GM21360 (cell line): ENCODE results near the gene RFC2.
"Not testable (repeated sequence)": the region's sequence is repeated elsewhere in the genome, so short reads cannot be mapped to it uniquely, and the experiment has no call there.

Experiments used
- ATAC-seq: cut with Tn5 transposase; IDR thresholded peaks from one replicate; pipeline ENCODE4 v1.9.1; 2021; ENCODE audit warnings: mild to moderate bottlenecking, moderate library complexity; ENCODE audit not compliant: unreplicated experiment

RFC2 gene

GRCh38 chr7:74252893-74253292, 1.3 kb downstream of the RFC2 start:
- ATAC-seq = no peak

DNA sequence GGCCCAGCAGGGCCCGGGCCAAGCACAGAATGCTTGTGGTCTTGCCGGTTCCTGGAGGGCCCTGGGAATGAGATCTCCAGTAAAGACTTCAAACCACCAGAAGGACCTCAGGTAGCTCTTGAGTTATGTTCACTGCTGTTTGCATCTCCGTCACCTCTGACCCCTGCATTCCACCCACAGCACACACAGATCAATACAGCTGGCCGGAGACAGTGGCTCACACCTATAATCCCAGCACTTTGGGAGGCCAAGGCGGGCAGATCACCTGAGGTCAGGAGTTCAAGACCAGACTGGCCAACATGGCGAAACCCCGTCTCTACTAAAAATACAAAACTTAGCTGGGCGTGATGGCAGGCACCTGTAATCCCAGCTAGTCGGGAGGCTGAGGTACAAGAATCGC, 5.1 kb downstream of the RFC2 start:
- not testable (repeated sequence) for ATAC-seq

- no peak for ATAC-seq
Measured at GRCh38 chr7:74248156-74248555, 6.0 kb downstream of the RFC2 start.

DNA sequence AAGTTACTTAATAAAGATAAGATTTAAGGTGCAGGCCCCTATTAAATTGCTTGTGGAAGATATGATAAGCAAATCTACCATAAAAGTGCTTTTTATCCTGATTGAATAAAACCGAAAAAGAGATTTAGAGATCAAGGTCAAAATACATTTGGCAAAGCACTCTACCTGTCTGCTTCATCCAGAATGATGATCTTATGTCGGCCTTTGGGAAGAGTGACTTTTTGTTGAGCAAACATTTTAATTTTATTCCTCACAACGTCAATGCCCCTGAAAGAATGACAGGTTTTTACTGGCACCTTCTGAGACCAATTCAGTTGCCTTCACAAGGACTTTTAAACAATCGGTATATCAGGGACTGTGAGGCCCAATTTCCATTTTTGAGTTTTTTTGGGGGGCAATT, 7.7 kb downstream of the RFC2 start:
- no peak for ATAC-seq

DNA sequence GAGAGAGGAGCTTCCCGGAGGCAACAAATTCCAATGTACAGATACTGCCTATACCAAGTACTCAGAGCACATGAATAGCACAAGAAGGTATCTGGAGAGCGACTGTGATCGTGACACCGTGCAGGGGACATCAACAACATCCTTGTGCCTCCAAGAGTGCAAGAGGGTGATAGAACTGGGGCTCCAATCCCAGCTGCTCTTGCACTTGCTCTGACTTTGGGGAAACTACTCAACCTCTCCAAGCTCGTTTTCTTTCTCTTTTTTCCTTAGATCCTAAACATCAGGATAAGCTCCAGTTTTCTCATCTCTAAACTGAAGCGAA, 12.1 kb downstream of the RFC2 start:
- no peak for ATAC-seq

GRCh38 chr7:74240482-74240881, 13.7 kb downstream of the RFC2 start:
- no peak for ATAC-seq

DNA sequence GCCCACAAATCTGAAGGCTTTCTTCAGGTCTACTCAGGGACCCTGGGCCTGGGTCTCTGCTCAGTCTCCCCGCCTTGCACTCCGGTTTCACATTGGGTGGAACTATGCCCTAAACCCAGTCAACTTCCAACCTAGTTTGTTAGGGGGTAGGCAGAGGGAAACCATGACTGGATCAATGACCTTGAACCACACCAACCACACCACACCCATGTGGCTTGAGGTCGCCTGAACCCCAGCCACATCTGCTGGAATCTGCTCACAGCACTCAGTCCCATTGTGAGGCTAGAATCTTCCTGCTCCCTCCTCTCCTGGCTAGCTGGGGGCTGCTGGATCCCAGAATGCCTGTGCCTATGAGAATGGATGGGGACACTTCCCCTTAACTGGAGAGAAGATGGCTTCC, 17.9 kb downstream of the RFC2 start:
- no peak for ATAC-seq

GRCh38 chr7:74235518-74236268, 18.5 kb downstream of the RFC2 start:
- no peak for ATAC-seq

GRCh38 chr7:74233655-74234285, 20.4 kb downstream of the RFC2 start:
- no peak for ATAC-seq

DNA sequence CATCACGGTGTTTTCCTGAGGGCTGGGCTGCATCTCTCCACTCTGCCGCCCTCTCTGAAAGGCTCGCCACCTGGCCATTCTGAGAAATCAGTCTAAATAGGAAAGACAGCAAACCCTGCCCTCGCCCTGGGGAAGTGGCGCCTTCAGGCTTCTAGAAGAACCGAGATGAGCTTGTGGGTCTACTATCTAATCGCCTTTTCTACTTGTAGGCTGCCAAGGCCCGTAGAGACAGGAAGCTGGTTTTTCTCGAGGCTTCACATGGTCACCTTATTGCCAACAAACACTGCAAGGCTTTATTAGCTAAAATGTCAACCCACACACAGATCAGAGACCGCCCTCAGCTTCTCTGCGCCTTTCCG, 23.0 kb downstream of the RFC2 start:
- ATAC-seq = peak; percentile 58

- ATAC-seq = no peak
Measured at GRCh38 chr7:74230446-74231231, 23.6 kb downstream of the RFC2 start.

- ATAC-seq = no peak
Measured at GRCh38 chr7:74228951-74229900, 25.0 kb downstream of the RFC2 start.

- ATAC-seq = no peak
Measured at GRCh38 chr7:74226633-74227032, 27.6 kb downstream of the RFC2 start.

DNA sequence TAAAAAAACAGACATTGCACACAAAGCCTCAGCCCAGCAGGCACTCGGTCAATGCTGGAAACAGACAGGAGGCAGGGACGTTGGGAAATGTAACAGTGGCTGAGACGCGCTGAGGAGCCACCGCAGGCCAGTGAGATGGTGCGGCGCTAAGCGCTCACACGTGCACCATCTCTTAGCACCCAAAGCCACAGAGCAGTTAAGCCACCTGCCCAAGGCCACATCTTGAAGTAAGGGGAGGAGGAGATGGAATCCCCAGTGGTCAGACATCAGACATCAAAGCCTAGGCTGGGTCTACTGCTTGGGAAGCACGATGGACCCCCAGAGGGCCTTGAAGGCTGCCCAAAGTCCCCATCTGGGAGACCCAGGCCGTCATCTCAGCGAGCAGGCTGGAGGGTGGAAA, 28.8 kb downstream of the RFC2 start:
- no peak for ATAC-seq

DNA sequence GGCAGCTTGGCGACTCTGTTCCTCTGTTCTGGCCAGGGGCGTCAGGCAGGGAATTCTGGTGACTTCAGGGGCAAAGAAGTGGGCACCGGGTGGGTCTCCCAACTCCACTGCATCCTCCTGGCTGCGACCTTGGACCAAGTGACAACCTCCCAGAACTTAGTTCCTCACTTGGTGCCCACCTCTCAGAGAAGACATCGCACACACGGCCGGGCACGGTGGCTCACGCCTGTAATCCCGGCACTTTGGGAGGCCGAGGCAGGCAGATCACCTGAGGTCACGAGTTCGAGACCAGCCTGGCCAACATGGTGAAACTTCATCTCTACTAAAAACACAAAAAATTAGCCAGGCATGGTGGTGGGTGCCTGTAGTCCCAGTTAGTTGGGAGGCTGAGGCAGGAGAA, 29.3 kb downstream of the RFC2 start:
- ATAC-seq = not testable (repeated sequence)

DNA sequence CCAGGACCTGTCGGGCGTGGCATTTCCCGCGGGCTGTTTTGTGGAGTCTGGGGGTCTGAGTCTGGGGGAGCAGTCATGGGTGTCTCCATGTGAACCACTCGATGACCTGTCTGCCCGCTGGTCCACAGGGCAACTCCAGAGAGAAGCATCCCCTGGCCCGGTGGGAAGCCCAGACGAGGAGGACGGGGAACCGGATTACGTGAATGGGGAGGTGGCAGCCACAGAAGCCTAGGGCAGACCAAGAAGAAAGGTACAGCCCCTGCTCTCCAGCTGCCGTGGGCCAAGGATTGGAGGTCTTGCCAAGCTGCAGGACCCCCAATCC, 29.7 kb downstream of the RFC2 start:
- no peak for ATAC-seq

DNA sequence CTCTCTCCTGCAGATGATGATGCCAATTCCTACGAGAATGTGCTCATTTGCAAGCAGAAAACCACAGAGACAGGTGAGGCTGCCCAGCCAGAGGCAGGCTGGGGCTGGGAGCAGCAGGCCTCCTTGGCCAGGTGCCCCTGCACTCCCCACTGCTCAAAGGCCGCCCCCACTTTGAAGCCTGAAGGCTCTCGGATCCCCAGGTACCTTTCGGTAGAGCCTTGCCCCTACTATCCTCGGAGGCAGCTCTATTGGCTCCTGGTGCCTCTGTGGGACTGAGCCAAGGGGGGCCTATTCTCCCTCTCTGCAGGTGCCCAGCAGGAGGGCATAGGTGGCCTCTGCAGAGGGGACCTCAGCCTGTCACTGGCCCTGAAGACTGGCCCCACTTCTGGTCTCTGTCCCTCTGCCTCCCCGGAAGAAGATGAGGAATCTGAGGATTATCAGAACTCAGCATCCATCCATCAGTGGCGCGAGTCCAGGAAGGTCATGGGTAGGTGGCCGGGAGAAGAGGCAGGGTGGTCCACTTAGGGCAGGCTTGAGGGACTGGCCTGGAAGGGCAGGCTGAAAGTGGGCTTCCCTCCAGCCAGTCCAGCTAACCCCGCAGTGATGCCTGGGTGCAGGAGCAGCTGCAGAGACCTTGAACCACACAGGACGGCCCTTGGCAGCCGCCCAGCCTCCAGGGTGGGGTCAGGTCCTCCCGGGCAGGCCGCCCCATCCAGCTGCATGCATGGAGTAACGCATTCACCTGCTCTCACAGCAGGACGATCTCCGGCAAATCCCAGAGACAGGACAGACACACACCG, 30.3 kb downstream of the RFC2 start:
- ATAC-seq = no peak

- no peak for ATAC-seq
Measured at GRCh38 chr7:74222851-74223710, 31.1 kb downstream of the RFC2 start.

DNA sequence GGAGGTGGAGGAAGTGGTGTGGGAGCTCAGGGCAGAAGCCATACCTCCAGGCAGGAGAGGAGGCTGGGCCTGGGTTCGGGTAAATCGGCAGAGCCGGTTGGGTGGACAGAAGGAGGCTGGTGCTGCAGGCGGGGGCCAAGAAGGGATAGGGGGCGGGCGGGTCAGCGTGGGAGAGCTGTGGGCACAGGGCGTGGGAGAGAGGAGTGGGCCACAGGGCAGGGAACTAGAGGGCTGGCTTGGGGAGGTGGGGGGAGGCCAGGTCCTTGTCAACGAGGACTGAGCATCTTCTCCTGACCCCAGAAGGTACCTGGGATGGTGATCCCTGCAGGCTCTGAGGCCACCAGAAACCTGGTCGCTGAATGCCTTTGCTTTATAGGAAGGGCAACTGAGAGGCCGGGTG, 32.5 kb downstream of the RFC2 start:
- no peak for ATAC-seq
